CD14-positive monocyte (primary cell): ENCODE measurements around the gene SLC9B1. TPM values are rescaled to one million over a fixed set of nuclear protein-coding genes. Genes with fewer than 3 reads are reported as not detected.

ENCODE experiments used
- DNase-seq, 3 donors: peaks; one replicate each; pipeline ENCODE4 v3.0.0-alpha.2; 2011 to 2022
- H2AFZ ChIP-seq: 2 replicates; pipeline ENCODE4 v1.6.0; 2012; ENCODE audit warnings: mild to moderate bottlenecking, low read depth, low read length, inconsistent platforms; ENCODE audit not compliant: insufficient read depth, poor library complexity, severe bottlenecking
- H3K27ac ChIP-seq, 2 donors: 1 replicate in 1 of 2; 2 replicates in 1 of 2; pipeline ENCODE4 v1.5.1; 2012 to 2013; ENCODE audit warnings: low read length in 2 of 2, control low read depth in 1 of 2, inconsistent platforms in 1 of 2, low read depth in 1 of 2, mild to moderate bottlenecking in 1 of 2
- H3K27me3 ChIP-seq, 2 donors: one replicate each; pipeline versions ENCODE4 v1.6.0 to v1.6.1; 2011 to 2013; ENCODE audit warnings: low read length in 2 of 2; ENCODE audit not compliant: control insufficient read depth in 2 of 2, insufficient read depth in 2 of 2
- H3K36me3 ChIP-seq, 2 donors: replicated peaks in 1 of 2; 1 replicate in 1 of 2; 2 replicates in 1 of 2; pipeline versions ENCODE4 v1.5.1 to v1.6.1; 2012 to 2013; ENCODE audit warnings: low read length in 2 of 2, control low read depth in 1 of 2, inconsistent platforms in 1 of 2, mild to moderate bottlenecking in 1 of 2; ENCODE audit not compliant: insufficient read depth in 2 of 2, control insufficient read depth in 1 of 2
- H3K4me1 ChIP-seq, 2 donors: 1 replicate in 1 of 2; 2 replicates in 1 of 2; pipeline versions ENCODE4 v1.5.1 to v1.6.1; 2012 to 2013; ENCODE audit warnings: low read length in 2 of 2, control low read depth in 1 of 2, inconsistent platforms in 1 of 2, mild to moderate bottlenecking in 1 of 2, moderate library complexity in 1 of 2; ENCODE audit not compliant: insufficient read depth in 2 of 2, control insufficient read depth in 1 of 2
- H3K4me2 ChIP-seq: replicated peaks from 2 replicates; pipeline ENCODE3; 2012; ENCODE audit warnings: low read length, moderate library complexity, mild to moderate bottlenecking; ENCODE audit not compliant: poor library complexity, severe bottlenecking; ENCODE audit errors: extremely low read depth
- H3K4me3 ChIP-seq, 3 experiments: fragments of 200-600 bp in 1 of 3; sonication (generic) in 1 of 3; replicated peaks in 1 of 3; 1 replicate in 2 of 3; 2 replicates in 1 of 3; pipeline ENCODE4 v1.5.1; 2011 to 2013; ENCODE audit warnings: low read length in 3 of 3, mild to moderate bottlenecking in 3 of 3, control low read depth in 2 of 3, low read depth in 2 of 3, inconsistent platforms in 1 of 3, moderate library complexity in 1 of 3
- H3K79me2 ChIP-seq: 2 replicates; pipeline ENCODE4 v1.6.0; 2012; ENCODE audit warnings: mild to moderate bottlenecking, control low read depth, inconsistent platforms, low read length, moderate library complexity; ENCODE audit not compliant: insufficient read depth
- H3K9ac ChIP-seq: 2 replicates; pipeline ENCODE4 v1.6.0; 2017; ENCODE audit warnings: low read length, mild to moderate bottlenecking; ENCODE audit not compliant: insufficient read depth, poor library complexity, severe bottlenecking
- H3K9me3 ChIP-seq, 2 donors: replicated peaks in 1 of 2; 1 replicate in 1 of 2; 2 replicates in 1 of 2; pipeline versions ENCODE4 v1.5.1 to v1.6.1; 2012 to 2013; ENCODE audit warnings: low read length in 2 of 2, control low read depth in 1 of 2; ENCODE audit not compliant: control insufficient read depth in 1 of 2, insufficient read depth in 1 of 2
- H4K20me1 ChIP-seq: 2 replicates; pipeline ENCODE4 v1.6.0; 2012; ENCODE audit warnings: mild to moderate bottlenecking, low read length, control low read depth, moderate library complexity; ENCODE audit not compliant: insufficient read depth
- H3K27ac Mint-ChIP-seq, 7 donors: one replicate each; pipeline ENCODE4 v1.8.0; 2020; ENCODE audit warnings: mild to moderate bottlenecking in 7 of 7, mixed read lengths in 7 of 7, moderate library complexity in 6 of 7, inconsistent platforms in 2 of 7
- H3K27me3 Mint-ChIP-seq, 3 donors: one replicate each; pipeline ENCODE4 v1.8.0; 2021 to 2022; ENCODE audit warnings: low read depth in 3 of 3, mild to moderate bottlenecking in 3 of 3, mixed read lengths in 3 of 3, moderate library complexity in 3 of 3, inconsistent platforms in 1 of 3
- H3K36me3 Mint-ChIP-seq, 2 donors: one replicate each; pipeline ENCODE4 v1.8.0; 2020; ENCODE audit warnings: mixed read lengths in 2 of 2, inconsistent platforms in 1 of 2, mild to moderate bottlenecking in 1 of 2
- H3K4me1 Mint-ChIP-seq: one replicate; pipeline ENCODE4 v1.8.0; 2020; ENCODE audit warnings: mild to moderate bottlenecking, mixed read lengths
- H3K4me3 Mint-ChIP-seq, 2 donors: one replicate each; pipeline ENCODE4 v1.8.0; 2020; ENCODE audit warnings: mild to moderate bottlenecking in 2 of 2, mixed read lengths in 2 of 2, moderate library complexity in 1 of 2
- H3K9me3 Mint-ChIP-seq, 7 donors: one replicate each; pipeline ENCODE4 v1.8.0; 2020 to 2022; ENCODE audit warnings: mixed read lengths in 7 of 7, mild to moderate bottlenecking in 6 of 7, moderate library complexity in 6 of 7, inconsistent platforms in 2 of 7
- CTCF ChIP-seq: fragments of 200-600 bp; IDR thresholded peaks from one replicate; pipeline ENCODE4 v1.8.0; 2022; ENCODE audit warnings: antibody characterized with exemption, mild to moderate bottlenecking
- WGBS: methylation state at CpG from one replicate; pipeline ENCODE4 v1.1.5; 2013; ENCODE audit warnings: missing lambda C conversion rate; ENCODE audit not compliant: insufficient coverage; 5-methylcytosine and 5-hydroxymethylcytosine counted together
- intact Hi-C, 2 donors: fragments of 100-400 bp; cut with micrococcal nuclease; formaldehyde crosslinking; loops; one replicate each; pipeline versions ENCODE4 v1.15.0 to v1.15.1; 2023
- polyA plus RNA-seq, 3 donors: library from polyadenylated mRNA; depleted of rRNA in 1 of 3; unstranded in 2 of 3; stranded (reverse) in 1 of 3; fragments of 300-500 nt in 2 of 3; fragments of >200 nt in 1 of 3; fragmentation: Illumina TruSeq in 2 of 3; gene quantifications; 1 replicate in 2 of 3; 2 replicates in 1 of 3; pipeline ENCODE4 v1.2.3, GENCODE V29; 2012 to 2021

Gene SLC9B1
- polyA plus RNA-seq, 3 donors = 0.13 to 1.5 (median 0.47) TPM

GRCh38 chr4:103050736-103051436 is 31.4 kb upstream of the SLC9B1 start:
- Histone ChIP-seq H3K9me3 (no peaks in the 10 kb centered on the region), H3K27ac (no peak overlapping the region), H2AFZ (no peak overlapping the region), H3K4me3 (no peak overlapping the region), H3K4me2 (no peak overlapping the region), H4K20me1 (no peaks in the 10 kb centered on the region), H3K36me3 (no peaks in the 10 kb centered on the region), H3K27me3 (no peaks in the 10 kb centered on the region), H3K9ac (no peak overlapping the region), H3K4me1 (peaks cover 4 to 8% of the 10 kb centered on the region in 2 donors), H3K79me2 (no peaks in the 10 kb centered on the region)
- 71% methylated on average over 2 of the region's 2 CpGs for whole genome bisulfite sequencing
- intact Hi-C loops = loop anchor here in 1 of 2 donors (5.0 kb wide), 1 partner anchor 36 kb away; no protein-coding TSS in a partner anchor
- Mint-ChIP-seq H3K9me3 (peaks cover 0 to 5% (median 0%) of the 10 kb centered on the region in 7 donors), H3K4me1 (peaks cover 7% of the 10 kb centered on the region), H3K27ac (no peak overlapping the region), H3K36me3 (no peaks in the 10 kb centered on the region), H3K27me3 (no peaks in the 10 kb centered on the region), H3K4me3 (no peak overlapping the region)
- DNase-seq = no peak
- no peak for TF ChIP-seq CTCF

GRCh38 chr4:103046416-103047290 is 27.1 kb upstream of the SLC9B1 start:
- Mint-ChIP-seq H3K27ac (no peak overlapping the region), H3K4me3 (no peak overlapping the region), H3K4me1 (peaks cover 2% of the 10 kb centered on the region), H3K9me3 (no peaks in the 10 kb centered on the region), H3K36me3 (no peaks in the 10 kb centered on the region), H3K27me3 (no peaks in the 10 kb centered on the region)
- no peak overlapping the region for H3K4me2 ChIP-seq
- peak; percentile 28 to 47 (median 36) for DNase-seq
- H3K9me3 ChIP-seq = no peaks in the 10 kb centered on the region
- no peaks in the 10 kb centered on the region for H3K79me2 ChIP-seq
- no peaks in the 10 kb centered on the region for H3K4me1 ChIP-seq
- intact Hi-C loops = loop anchor here in 1 of 2 donors (2.0 kb wide), 1 partner anchor 44 kb away; no protein-coding TSS in a partner anchor
- no peaks in the 10 kb centered on the region for H4K20me1 ChIP-seq
- no peaks in the 10 kb centered on the region for H3K36me3 ChIP-seq
- TF ChIP-seq CTCF = peak; percentile 90
- WGBS = 86% methylated on average over 1 of the region's 5 CpGs
- no peak overlapping the region for H3K27ac ChIP-seq
- no peak overlapping the region for H3K4me3 ChIP-seq
- no peaks in the 10 kb centered on the region for H3K27me3 ChIP-seq
- H3K9ac ChIP-seq = no peak overlapping the region
- peak overlapping the region; percentile 55 for H2AFZ ChIP-seq
